Caco-2 (cell line): ENCODE data around the gene PCBP3. TPM values are rescaled to one million over a fixed set of nuclear protein-coding genes. Genes with fewer than 3 reads are reported as not detected.

ENCODE experiments used
- BruUV-seq: library from RNA; stranded (reverse); fragments of 400-500 nt; replicated peaks from 2 replicates; lab custom pipeline; 2021; lab: Mats Ljungman, UMichigan
- CTCF ChIA-PET: fragments of 300-600 bp; sonication (Branson Sonifier 250); formaldehyde crosslinking; loops from one replicate; lab custom pipeline; 2022; ENCODE audit warnings: antibody characterized with exemption; lab: Charles Lee
- POLR2A ChIA-PET: fragments of 300-600 bp; sonication (Branson Sonifier 250); formaldehyde crosslinking; loops from one replicate; lab custom pipeline; 2022; ENCODE audit warnings: antibody characterized with exemption; lab: Charles Lee
- DNase-seq, 2 experiments: peaks; one replicate each; pipeline versions ENCODE4 v3.0.0 to v3.0.0-alpha.2; 2020 to 2022
- H3K27me3 ChIP-seq: replicated peaks from 2 replicates; pipeline ENCODE4 v1.6.0; 2011; ENCODE audit warnings: low read length; ENCODE audit not compliant: control insufficient read depth, insufficient read depth
- H3K36me3 ChIP-seq: 2 replicates; pipeline ENCODE4 v1.5.1; 2011; ENCODE audit warnings: low read length; ENCODE audit not compliant: control insufficient read depth, insufficient read depth
- H3K4me1 ChIP-seq: fragments of 250-450 bp; sonication (Bioruptor Pico); 2 replicates; pipeline ENCODE4 v1.5.1; 2020; ENCODE audit warnings: mild to moderate bottlenecking
- H3K4me3 ChIP-seq: 2 replicates; pipeline ENCODE4 v1.5.1; 2011; ENCODE audit warnings: low read depth, mild to moderate bottlenecking, control low read depth, low read length
- H3K9me3 ChIP-seq: fragments of 250-450 bp; sonication (Bioruptor Pico); 2 replicates; pipeline ENCODE4 v1.5.1; 2020; ENCODE audit warnings: mild to moderate bottlenecking, moderate library complexity
- H3K27ac Mint-ChIP-seq: one replicate; pipeline ENCODE4 v1.8.0; 2022; ENCODE audit warnings: mixed read lengths; ENCODE audit not compliant: unreplicated experiment
- H3K27me3 Mint-ChIP-seq: one replicate; pipeline ENCODE4 v1.8.0; 2022; ENCODE audit warnings: mixed read lengths; ENCODE audit not compliant: insufficient read depth, unreplicated experiment
- H3K36me3 Mint-ChIP-seq: one replicate; pipeline ENCODE4 v1.8.0; 2022; ENCODE audit warnings: mild to moderate bottlenecking, mixed read lengths; ENCODE audit not compliant: insufficient read depth, unreplicated experiment
- H3K4me1 Mint-ChIP-seq: one replicate; pipeline ENCODE4 v1.8.0; 2022; ENCODE audit warnings: low read depth, mixed read lengths; ENCODE audit not compliant: unreplicated experiment
- H3K4me3 Mint-ChIP-seq: one replicate; pipeline ENCODE4 v1.8.0; 2022; ENCODE audit warnings: mild to moderate bottlenecking, moderate library complexity, mixed read lengths; ENCODE audit not compliant: unreplicated experiment
- H3K9me3 Mint-ChIP-seq: one replicate; pipeline ENCODE4 v1.8.0; 2022; ENCODE audit warnings: mixed read lengths; ENCODE audit not compliant: unreplicated experiment
- intact Hi-C: fragments of 100-400 bp; cut with micrococcal nuclease; formaldehyde crosslinking; loops from one replicate; pipeline ENCODE4 v1.10.0; 2022; ENCODE audit not compliant: unreplicated experiment
- total RNA-seq: library from RNA; stranded (reverse); gene quantifications from 2 replicates; pipeline ENCODE4 v1.2.3, GENCODE V29; 2022
- TF ChIP-seq, protein P1 (sequence below), 2 experiments: fragments of 200-600 bp in 1 of 2; IDR thresholded peaks; 1 replicate in 1 of 2; 2 replicates in 1 of 2; pipeline versions ENCODE4 v1.5.1 to v1.8.0; 2011 to 2022; ENCODE audit warnings: antibody characterized with exemption in 1 of 2, control low read depth in 1 of 2, inconsistent platforms in 1 of 2, low read depth in 1 of 2, low read length in 1 of 2, mild to moderate bottlenecking in 1 of 2, moderate library complexity in 1 of 2; ENCODE audit not compliant: insufficient read depth in 1 of 2, severe bottlenecking in 1 of 2, unreplicated experiment in 1 of 2

PCBP3 gene
- total RNA-seq, 1 experiment from 2014 or later: 0.75 TPM

DNA sequence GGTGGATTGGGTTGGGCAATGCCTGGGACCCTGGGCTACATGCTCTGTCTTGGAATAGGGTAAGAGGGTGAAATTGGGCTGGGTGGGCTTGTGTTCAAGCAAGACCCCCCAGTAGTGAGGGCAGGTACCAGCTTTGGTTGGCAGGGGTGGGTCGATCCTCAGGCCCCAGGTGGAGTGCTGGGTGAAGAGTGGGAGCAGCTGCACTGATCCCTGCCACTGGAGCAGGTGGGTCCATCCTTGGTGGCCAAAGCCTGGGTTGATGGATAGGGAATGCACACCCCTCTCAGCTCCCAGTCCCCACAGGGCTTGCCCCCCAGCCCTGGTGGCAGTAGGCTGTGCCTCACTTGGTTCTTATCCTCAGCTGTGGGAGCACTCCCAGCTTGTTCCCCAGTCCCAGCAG, 135.2 kb downstream of the PCBP3 start:
- Mint-ChIP-seq H3K27ac (no peak overlapping the region), H3K4me1 (no peaks in the 10 kb centered on the region), H3K9me3 (peaks cover 27% of the 10 kb centered on the region), H3K27me3 (peaks cover 26% of the 10 kb centered on the region), H3K36me3 (no peaks in the 10 kb centered on the region), H3K4me3 (no peak overlapping the region)
- peaks cover 6% of the 10 kb centered on the region for H3K9me3 ChIP-seq
- H3K4me1 ChIP-seq: no peaks in the 10 kb centered on the region
- no peak overlapping the region for H3K4me3 ChIP-seq
- DNase-seq: no peak
- BruUV-seq: no TSS peak
- no peaks in the 10 kb centered on the region for H3K27me3 ChIP-seq
- TF ChIP-seq, protein P1, sequence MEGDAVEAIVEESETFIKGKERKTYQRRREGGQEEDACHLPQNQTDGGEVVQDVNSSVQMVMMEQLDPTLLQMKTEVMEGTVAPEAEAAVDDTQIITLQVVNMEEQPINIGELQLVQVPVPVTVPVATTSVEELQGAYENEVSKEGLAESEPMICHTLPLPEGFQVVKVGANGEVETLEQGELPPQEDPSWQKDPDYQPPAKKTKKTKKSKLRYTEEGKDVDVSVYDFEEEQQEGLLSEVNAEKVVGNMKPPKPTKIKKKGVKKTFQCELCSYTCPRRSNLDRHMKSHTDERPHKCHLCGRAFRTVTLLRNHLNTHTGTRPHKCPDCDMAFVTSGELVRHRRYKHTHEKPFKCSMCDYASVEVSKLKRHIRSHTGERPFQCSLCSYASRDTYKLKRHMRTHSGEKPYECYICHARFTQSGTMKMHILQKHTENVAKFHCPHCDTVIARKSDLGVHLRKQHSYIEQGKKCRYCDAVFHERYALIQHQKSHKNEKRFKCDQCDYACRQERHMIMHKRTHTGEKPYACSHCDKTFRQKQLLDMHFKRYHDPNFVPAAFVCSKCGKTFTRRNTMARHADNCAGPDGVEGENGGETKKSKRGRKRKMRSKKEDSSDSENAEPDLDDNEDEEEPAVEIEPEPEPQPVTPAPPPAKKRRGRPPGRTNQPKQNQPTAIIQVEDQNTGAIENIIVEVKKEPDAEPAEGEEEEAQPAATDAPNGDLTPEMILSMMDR (IDR thresholded peaks at IDR 0.05; ENCODE audit: insufficient read depth in 1 of 2, low read depth in 1 of 2, low read length in 1 of 2, severe bottlenecking in 1 of 2, unreplicated experiment in 1 of 2): no peak
- no peaks in the 10 kb centered on the region for H3K36me3 ChIP-seq
- intact Hi-C loops: no loop called here
- POLR2A ChIA-PET: no interaction called here
- CTCF ChIA-PET: no interaction called here

DNA sequence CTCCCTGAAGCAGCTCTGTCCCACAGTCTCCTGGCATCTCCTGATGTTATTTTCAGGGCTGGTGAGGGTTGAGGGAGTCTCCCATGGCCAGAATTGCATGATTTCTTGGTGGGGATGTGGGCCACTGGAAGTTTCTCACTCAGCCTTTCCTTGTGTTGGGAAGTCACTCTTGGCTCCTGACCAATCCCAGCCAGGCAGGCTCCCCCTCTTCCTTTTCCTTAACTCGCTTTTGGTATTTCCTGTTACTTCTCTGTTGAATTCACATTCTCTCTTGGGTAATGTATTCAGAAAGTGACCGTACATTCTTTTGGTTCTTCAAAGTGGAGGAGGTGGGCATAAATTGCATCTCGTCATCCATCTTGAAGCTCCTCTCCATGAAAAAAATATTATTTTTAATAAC, 135.7 kb downstream of the PCBP3 start:
- no peaks in the 10 kb centered on the region for H3K36me3 Mint-ChIP-seq
- Histone ChIP-seq H3K4me3 (no peak overlapping the region), H3K36me3 (no peaks in the 10 kb centered on the region), H3K27me3 (no peaks in the 10 kb centered on the region), H3K4me1 (no peaks in the 10 kb centered on the region), H3K9me3 (peaks cover 5% of the 10 kb centered on the region)
- H3K9me3 Mint-ChIP-seq: peaks cover 27% of the 10 kb centered on the region
- DNase-seq: no peak
- no peaks in the 10 kb centered on the region for H3K4me1 Mint-ChIP-seq
- ChIA-PET CTCF (no interaction called here), POLR2A (no interaction called here)
- peaks cover 26% of the 10 kb centered on the region for H3K27me3 Mint-ChIP-seq
- H3K4me3 Mint-ChIP-seq: no peak overlapping the region
- TF ChIP-seq, protein P1 (IDR thresholded peaks at IDR 0.05; ENCODE audit: insufficient read depth in 1 of 2, low read depth in 1 of 2, low read length in 1 of 2, severe bottlenecking in 1 of 2, unreplicated experiment in 1 of 2): no peak
- no TSS peak for BruUV-seq
- intact Hi-C loops: no loop called here
- no peak overlapping the region for H3K27ac Mint-ChIP-seq

DNA sequence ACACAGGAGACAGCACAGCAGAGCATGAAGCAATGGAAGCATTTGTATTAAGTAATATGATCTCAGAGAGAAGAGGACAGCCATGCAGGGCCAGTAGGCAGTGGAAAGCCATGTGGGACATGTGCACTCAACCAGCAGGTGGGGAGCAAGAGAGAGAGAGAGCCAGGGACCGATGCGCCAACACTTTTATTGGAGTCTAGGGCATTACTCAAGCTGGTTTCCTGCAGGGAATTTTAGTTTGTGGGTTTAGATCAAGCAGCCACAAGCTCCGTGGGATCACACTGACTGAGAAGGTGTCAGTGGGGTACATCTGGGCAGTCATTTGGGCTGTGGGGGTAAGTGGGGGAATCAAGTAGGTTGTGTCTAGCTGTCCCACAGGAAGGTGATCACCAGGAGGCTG, 137.1 kb downstream of the PCBP3 start:
- no peak overlapping the region for H3K4me3 Mint-ChIP-seq
- Histone ChIP-seq H3K9me3 (peaks cover 5% of the 10 kb centered on the region), H3K36me3 (no peaks in the 10 kb centered on the region), H3K4me3 (no peak overlapping the region), H3K27me3 (no peaks in the 10 kb centered on the region), H3K4me1 (no peaks in the 10 kb centered on the region)
- TF ChIP-seq, protein P1 (IDR thresholded peaks at IDR 0.05; ENCODE audit: insufficient read depth in 1 of 2, low read depth in 1 of 2, low read length in 1 of 2, severe bottlenecking in 1 of 2, unreplicated experiment in 1 of 2): no peak
- peaks cover 27% of the 10 kb centered on the region for H3K9me3 Mint-ChIP-seq
- H3K4me1 Mint-ChIP-seq: no peaks in the 10 kb centered on the region
- no TSS peak for BruUV-seq
- H3K36me3 Mint-ChIP-seq: no peaks in the 10 kb centered on the region
- no peak for DNase-seq
- ChIA-PET POLR2A (no interaction called here), CTCF (no interaction called here)
- H3K27ac Mint-ChIP-seq: no peak overlapping the region
- intact Hi-C loops: no loop called here
- H3K27me3 Mint-ChIP-seq: peaks cover 24% of the 10 kb centered on the region
